SK-N-SH treated with all-trans-retinoic acid at 6 μM for 48 hours (cell line): ENCODE results near the gene NSL1.
A peak's percentile ranks its signal among the peaks of the same experiment; 100 is the strongest.

Source experiments
- ATAC-seq: fragments of 200-7000 bp; cut with Tn5 transposase; 3 replicates; pipeline ENCODE4 v1.9.1; 2020; ENCODE audit warnings: mild to moderate bottlenecking, moderate library complexity
- ARNTL ChIP-seq: fragments of 450-650 bp; formaldehyde crosslinking; IDR thresholded peaks from 2 replicates; pipeline ENCODE4 v1.5.0; 2020; ENCODE audit warnings: low read depth, mild to moderate bottlenecking, moderate library complexity, borderline replicate concordance
- BACH2 ChIP-seq: fragments of 250-450 bp; sonication (Bioruptor Pico); IDR thresholded peaks from 2 replicates; pipeline ENCODE4 v1.9.0; 2021; ENCODE audit warnings: mild to moderate bottlenecking, borderline replicate concordance
- CSDC2 ChIP-seq: fragments of 250-450 bp; sonication (Bioruptor Pico); IDR thresholded peaks from 2 replicates; pipeline ENCODE4 v1.5.0; 2020; ENCODE audit warnings: mild to moderate bottlenecking, moderate library complexity
- ESRRG ChIP-seq: fragments of 250-450 bp; sonication (Bioruptor Pico); IDR thresholded peaks from 2 replicates; pipeline ENCODE4 v1.6.1; 2021; ENCODE audit warnings: mild to moderate bottlenecking
- GLIS3 ChIP-seq: fragments of 250-450 bp; sonication (Bioruptor Pico); IDR thresholded peaks from 2 replicates; pipeline ENCODE4 v1.5.0; 2020; ENCODE audit warnings: mild to moderate bottlenecking, moderate library complexity
- ISL1 ChIP-seq: fragments of 250-450 bp; sonication (Bioruptor Pico); IDR thresholded peaks from 2 replicates; pipeline ENCODE4 v2.1.2; 2022; ENCODE audit warnings: mild to moderate bottlenecking, moderate library complexity
- OSR1 ChIP-seq: fragments of 250-450 bp; sonication (Bioruptor Pico); IDR thresholded peaks from 2 replicates; pipeline ENCODE4 v1.8.0; 2022; ENCODE audit warnings: moderate library complexity, mild to moderate bottlenecking, inconsistent platforms
- PPARA ChIP-seq: fragments of 250-450 bp; sonication (Bioruptor Pico); IDR thresholded peaks from 2 replicates; pipeline ENCODE4 v1.5.0; 2020; ENCODE audit warnings: mild to moderate bottlenecking, borderline replicate concordance
- SNAI2 ChIP-seq: fragments of 250-450 bp; sonication (Bioruptor Pico); IDR thresholded peaks from 2 replicates; pipeline ENCODE4 v1.5.0; 2020; ENCODE audit warnings: mild to moderate bottlenecking, moderate library complexity
- TCF4 ChIP-seq: fragments of 250-450 bp; sonication (Bioruptor Pico); IDR thresholded peaks from 2 replicates; pipeline ENCODE4 v1.8.0; 2021; ENCODE audit warnings: mild to moderate bottlenecking, moderate library complexity, borderline replicate concordance
- TOX ChIP-seq: fragments of 250-450 bp; sonication (Bioruptor Pico); IDR thresholded peaks from 2 replicates; pipeline ENCODE4 v1.8.0; 2021; ENCODE audit warnings: mild to moderate bottlenecking, moderate library complexity, borderline replicate concordance
- ZC3H10 ChIP-seq: fragments of 250-450 bp; sonication (Bioruptor Pico); IDR thresholded peaks from 2 replicates; pipeline ENCODE4 v1.5.1; 2021; ENCODE audit warnings: mild to moderate bottlenecking, moderate library complexity
- ZFP3 ChIP-seq: fragments of 250-450 bp; sonication (Bioruptor Pico); IDR thresholded peaks from 2 replicates; pipeline ENCODE4 v1.5.0; 2020; ENCODE audit warnings: mild to moderate bottlenecking, moderate library complexity
- ZFP30 ChIP-seq: fragments of 450-650 bp; formaldehyde crosslinking; IDR thresholded peaks from 2 replicates; pipeline ENCODE4 v1.5.0; 2022; ENCODE audit warnings: mild to moderate bottlenecking, moderate library complexity
- ZNF565 ChIP-seq: fragments of 450-650 bp; formaldehyde crosslinking; conservative IDR thresholded peaks from 2 replicates; pipeline ENCODE4 v1.5.0; 2020; ENCODE audit warnings: low read depth, mild to moderate bottlenecking, moderate library complexity
- ZNF70 ChIP-seq: fragments of 450-650 bp; formaldehyde crosslinking; IDR thresholded peaks from 2 replicates; pipeline ENCODE4 v1.5.0; 2020; ENCODE audit warnings: mild to moderate bottlenecking, moderate library complexity
- ZNF8 ChIP-seq: fragments of 450-650 bp; formaldehyde crosslinking; IDR thresholded peaks from 2 replicates; pipeline ENCODE4 v1.5.0; 2020; ENCODE audit warnings: mild to moderate bottlenecking, moderate library complexity
- TF ChIP-seq, protein P1 (sequence below): fragments of 250-450 bp; sonication (Bioruptor Pico); IDR thresholded peaks from 2 replicates; pipeline ENCODE4 v1.8.0; 2021; ENCODE audit warnings: low read depth, mild to moderate bottlenecking, moderate library complexity, borderline replicate concordance
- TF ChIP-seq, protein P2 (sequence below): fragments of 250-450 bp; sonication (Bioruptor Pico); IDR thresholded peaks from 2 replicates; pipeline ENCODE4 v1.5.1; 2021; ENCODE audit warnings: mild to moderate bottlenecking, moderate library complexity
- TF ChIP-seq, protein P3 (sequence below): fragments of 250-450 bp; sonication (Bioruptor Pico); IDR thresholded peaks from 2 replicates; pipeline ENCODE4 v1.5.1; 2020; ENCODE audit warnings: low read depth, mild to moderate bottlenecking, moderate library complexity
- TF ChIP-seq, protein P4 (sequence below): fragments of 250-450 bp; sonication (Bioruptor Pico); IDR thresholded peaks from 2 replicates; pipeline ENCODE4 v1.8.0; 2020; ENCODE audit warnings: mild to moderate bottlenecking, moderate library complexity, borderline replicate concordance

Gene NSL1

DNA sequence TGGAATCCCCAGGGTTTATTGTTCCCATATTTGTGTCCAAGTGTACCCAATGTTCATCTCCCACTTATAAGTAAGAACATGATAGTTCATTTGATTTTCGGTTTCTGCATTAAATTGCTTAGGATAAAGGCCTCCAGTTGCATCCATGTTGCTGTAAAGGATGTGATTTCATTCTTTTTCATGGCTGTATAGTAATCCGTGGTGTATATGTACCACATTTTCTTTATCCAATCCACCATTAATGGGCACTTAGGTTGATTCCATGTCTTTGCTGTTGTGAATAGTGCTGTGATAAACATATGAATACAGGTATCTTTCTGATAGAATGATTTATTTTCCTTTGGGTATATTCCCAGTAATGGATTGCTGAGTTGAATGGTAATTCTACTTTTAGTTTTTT lies 71.9 kb downstream of the NSL1 start:
- ATAC-seq, result no peak
- TF ChIP-seq TOX, result no peak
- TF ChIP-seq ZNF8 (CRISPR knock-in tag), result peak; percentile 69
- TF ChIP-seq, all 23 proteins: peak for 1

DNA sequence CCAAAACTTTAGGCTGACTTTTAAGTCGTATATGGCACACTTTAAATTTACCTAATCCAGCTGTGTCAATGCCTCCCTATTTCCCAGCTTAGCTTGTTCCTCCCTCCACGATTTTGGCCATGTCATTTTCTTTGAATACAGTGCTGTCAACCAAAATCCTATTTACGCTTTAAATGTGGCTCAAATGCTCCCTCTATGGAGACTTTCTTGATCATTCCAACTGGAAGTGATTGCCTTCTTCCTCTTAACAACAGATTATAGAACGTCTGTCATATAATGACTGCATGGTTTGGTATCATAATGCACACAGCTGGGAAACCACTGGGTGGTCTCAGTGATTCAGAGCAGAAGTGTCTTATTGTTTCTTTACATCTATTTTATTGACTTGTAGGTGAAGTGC lies 73.1 kb downstream of the NSL1 start:
- peak; percentile 54; the same call in 2 of the 3 replicates for ATAC-seq
- no peak for TF ChIP-seq ZNF565 (CRISPR knock-in tag)
- no peak for TF ChIP-seq ZNF70 (CRISPR knock-in tag)
- no peak for TF ChIP-seq ZFP3 (CRISPR knock-in tag)
- TF ChIP-seq ZC3H10 (CRISPR knock-in tag), result no peak
- TF ChIP-seq TOX, result no peak
- TF ChIP-seq, protein P1, sequence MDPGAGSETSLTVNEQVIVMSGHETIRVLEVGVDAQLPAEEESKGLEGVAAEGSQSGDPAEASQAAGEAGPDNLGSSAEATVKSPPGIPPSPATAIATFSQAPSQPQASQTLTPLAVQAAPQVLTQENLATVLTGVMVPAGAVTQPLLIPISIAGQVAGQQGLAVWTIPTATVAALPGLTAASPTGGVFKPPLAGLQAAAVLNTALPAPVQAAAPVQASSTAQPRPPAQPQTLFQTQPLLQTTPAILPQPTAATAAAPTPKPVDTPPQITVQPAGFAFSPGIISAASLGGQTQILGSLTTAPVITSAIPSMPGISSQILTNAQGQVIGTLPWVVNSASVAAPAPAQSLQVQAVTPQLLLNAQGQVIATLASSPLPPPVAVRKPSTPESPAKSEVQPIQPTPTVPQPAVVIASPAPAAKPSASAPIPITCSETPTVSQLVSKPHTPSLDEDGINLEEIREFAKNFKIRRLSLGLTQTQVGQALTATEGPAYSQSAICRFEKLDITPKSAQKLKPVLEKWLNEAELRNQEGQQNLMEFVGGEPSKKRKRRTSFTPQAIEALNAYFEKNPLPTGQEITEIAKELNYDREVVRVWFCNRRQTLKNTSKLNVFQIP (CRISPR knock-in tag), result no peak
- TF ChIP-seq OSR1, result no peak
- TF ChIP-seq, protein P2, sequence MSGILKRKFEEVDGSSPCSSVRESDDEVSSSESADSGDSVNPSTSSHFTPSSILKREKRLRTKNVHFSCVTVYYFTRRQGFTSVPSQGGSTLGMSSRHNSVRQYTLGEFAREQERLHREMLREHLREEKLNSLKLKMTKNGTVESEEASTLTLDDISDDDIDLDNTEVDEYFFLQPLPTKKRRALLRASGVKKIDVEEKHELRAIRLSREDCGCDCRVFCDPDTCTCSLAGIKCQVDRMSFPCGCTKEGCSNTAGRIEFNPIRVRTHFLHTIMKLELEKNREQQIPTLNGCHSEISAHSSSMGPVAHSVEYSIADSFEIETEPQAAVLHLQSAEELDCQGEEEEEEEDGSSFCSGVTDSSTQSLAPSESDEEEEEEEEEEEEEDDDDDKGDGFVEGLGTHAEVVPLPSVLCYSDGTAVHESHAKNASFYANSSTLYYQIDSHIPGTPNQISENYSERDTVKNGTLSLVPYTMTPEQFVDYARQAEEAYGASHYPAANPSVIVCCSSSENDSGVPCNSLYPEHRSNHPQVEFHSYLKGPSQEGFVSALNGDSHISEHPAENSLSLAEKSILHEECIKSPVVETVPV, result no peak
- no peak for TF ChIP-seq ZFP30 (CRISPR knock-in tag)
- no peak for TF ChIP-seq ARNTL (CRISPR knock-in tag)
- TF ChIP-seq TCF4, result no peak
- TF ChIP-seq SNAI2, result no peak
- TF ChIP-seq, protein P3, sequence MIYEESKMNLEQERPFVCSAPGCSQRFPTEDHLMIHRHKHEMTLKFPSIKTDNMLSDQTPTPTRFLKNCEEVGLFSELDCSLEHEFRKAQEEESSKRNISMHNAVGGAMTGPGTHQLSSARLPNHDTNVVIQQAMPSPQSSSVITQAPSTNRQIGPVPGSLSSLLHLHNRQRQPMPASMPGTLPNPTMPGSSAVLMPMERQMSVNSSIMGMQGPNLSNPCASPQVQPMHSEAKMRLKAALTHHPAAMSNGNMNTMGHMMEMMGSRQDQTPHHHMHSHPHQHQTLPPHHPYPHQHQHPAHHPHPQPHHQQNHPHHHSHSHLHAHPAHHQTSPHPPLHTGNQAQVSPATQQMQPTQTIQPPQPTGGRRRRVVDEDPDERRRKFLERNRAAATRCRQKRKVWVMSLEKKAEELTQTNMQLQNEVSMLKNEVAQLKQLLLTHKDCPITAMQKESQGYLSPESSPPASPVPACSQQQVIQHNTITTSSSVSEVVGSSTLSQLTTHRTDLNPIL (CRISPR knock-in tag), result no peak
- no peak for TF ChIP-seq CSDC2 (CRISPR knock-in tag)
- no peak for TF ChIP-seq ZNF8 (CRISPR knock-in tag)
- TF ChIP-seq PPARA (CRISPR knock-in tag), result no peak
- no peak for TF ChIP-seq GLIS3
- TF ChIP-seq ISL1 (CRISPR knock-in tag), result no peak
- no peak for TF ChIP-seq ESRRG (CRISPR knock-in tag)
- TF ChIP-seq BACH2 (CRISPR knock-in tag), result no peak

DNA sequence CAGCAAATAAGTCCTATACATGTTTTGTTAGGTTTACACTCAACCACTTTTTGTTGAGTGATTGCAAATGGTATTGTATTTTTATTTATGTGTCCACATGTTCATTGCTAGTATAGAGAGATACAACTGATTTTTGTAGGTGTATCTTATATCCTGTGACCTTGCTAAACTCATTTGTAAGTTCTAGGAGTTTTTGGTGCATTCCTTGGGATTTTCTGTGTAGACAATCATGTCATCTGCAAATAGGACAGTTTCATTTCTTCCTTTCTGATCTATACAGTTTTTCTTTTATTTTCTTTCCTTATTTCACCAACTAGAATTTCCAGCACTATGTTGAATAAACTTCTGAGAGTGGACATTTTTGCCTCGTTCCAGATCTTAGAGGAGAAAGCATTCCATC lies 75.4 kb downstream of the NSL1 start:
- TF ChIP-seq, protein P4, sequence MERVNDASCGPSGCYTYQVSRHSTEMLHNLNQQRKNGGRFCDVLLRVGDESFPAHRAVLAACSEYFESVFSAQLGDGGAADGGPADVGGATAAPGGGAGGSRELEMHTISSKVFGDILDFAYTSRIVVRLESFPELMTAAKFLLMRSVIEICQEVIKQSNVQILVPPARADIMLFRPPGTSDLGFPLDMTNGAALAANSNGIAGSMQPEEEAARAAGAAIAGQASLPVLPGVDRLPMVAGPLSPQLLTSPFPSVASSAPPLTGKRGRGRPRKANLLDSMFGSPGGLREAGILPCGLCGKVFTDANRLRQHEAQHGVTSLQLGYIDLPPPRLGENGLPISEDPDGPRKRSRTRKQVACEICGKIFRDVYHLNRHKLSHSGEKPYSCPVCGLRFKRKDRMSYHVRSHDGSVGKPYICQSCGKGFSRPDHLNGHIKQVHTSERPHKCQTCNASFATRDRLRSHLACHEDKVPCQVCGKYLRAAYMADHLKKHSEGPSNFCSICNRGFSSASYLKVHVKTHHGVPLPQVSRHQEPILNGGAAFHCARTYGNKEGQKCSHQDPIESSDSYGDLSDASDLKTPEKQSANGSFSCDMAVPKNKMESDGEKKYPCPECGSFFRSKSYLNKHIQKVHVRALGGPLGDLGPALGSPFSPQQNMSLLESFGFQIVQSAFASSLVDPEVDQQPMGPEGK (CRISPR knock-in tag), result no peak
- TF ChIP-seq OSR1 (no peak), ZFP3 (CRISPR knock-in tag) (no peak), ESRRG (CRISPR knock-in tag) (no peak), TOX (no peak), BACH2 (CRISPR knock-in tag) (no peak), ZFP30 (CRISPR knock-in tag) (no peak), ZNF8 (CRISPR knock-in tag) (no peak), SNAI2 (no peak), ZNF565 (CRISPR knock-in tag) (no peak), ZC3H10 (CRISPR knock-in tag) (no peak), CSDC2 (CRISPR knock-in tag) (no peak)
- TF ChIP-seq, protein P1 (CRISPR knock-in tag), result no peak
- TF ChIP-seq, protein P2, result no peak
- no peak for ATAC-seq
